Trophoblast cell (in vitro differentiated cells and primary cell): ENCODE data around the gene PREX1.

Experiments
- DNase-seq, 2 donors: peaks; one replicate each; pipeline ENCODE4 v3.0.0-alpha.2; 2016
- H2AFZ ChIP-seq: 2 replicates; pipeline ENCODE4 v1.6.1; 2013; ENCODE audit warnings: low read length, moderate library complexity, mild to moderate bottlenecking; ENCODE audit not compliant: insufficient read depth, poor library complexity
- H2AK5ac ChIP-seq: 2 replicates; pipeline ENCODE4 v1.6.1; 2013; ENCODE audit warnings: mild to moderate bottlenecking, low read length
- H2BK120ac ChIP-seq: 2 replicates; pipeline ENCODE4 v1.6.1; 2013; ENCODE audit warnings: low read length, mild to moderate bottlenecking, moderate library complexity; ENCODE audit not compliant: insufficient read depth, poor library complexity
- H2BK12ac ChIP-seq: 2 replicates; pipeline ENCODE4 v1.6.1; 2013; ENCODE audit warnings: mild to moderate bottlenecking, low read length, moderate library complexity
- H2BK5ac ChIP-seq: 2 replicates; pipeline ENCODE4 v1.6.1; 2013; ENCODE audit warnings: low read length, low read depth, moderate library complexity, mild to moderate bottlenecking; ENCODE audit not compliant: poor library complexity
- H3K14ac ChIP-seq: 2 replicates; pipeline ENCODE4 v1.6.1; 2013; ENCODE audit warnings: mild to moderate bottlenecking, low read length
- H3K18ac ChIP-seq: 2 replicates; pipeline ENCODE4 v1.6.1; 2013; ENCODE audit warnings: mild to moderate bottlenecking, low read length
- H3K23ac ChIP-seq: 2 replicates; pipeline ENCODE4 v1.6.1; 2013; ENCODE audit warnings: low read length
- H3K27ac ChIP-seq: 2 replicates; pipeline ENCODE4 v1.5.1; 2013; ENCODE audit warnings: low read depth, mild to moderate bottlenecking, inconsistent platforms, low read length, moderate library complexity
- H3K27me3 ChIP-seq: 2 replicates; pipeline ENCODE4 v1.6.1; 2013; ENCODE audit warnings: inconsistent platforms, mild to moderate bottlenecking, low read length, moderate library complexity; ENCODE audit not compliant: insufficient read depth
- H3K36me3 ChIP-seq, 2 experiments: 1 replicate in 1 of 2; 2 replicates in 1 of 2; pipeline ENCODE4 v1.6.1; 2013; ENCODE audit warnings: low read length in 2 of 2, mild to moderate bottlenecking in 2 of 2, moderate library complexity in 1 of 2; ENCODE audit not compliant: insufficient read depth in 2 of 2, control insufficient read depth in 1 of 2
- H3K4ac ChIP-seq: 2 replicates; pipeline ENCODE4 v1.6.1; 2013; ENCODE audit warnings: low read depth, mild to moderate bottlenecking, low read length, moderate library complexity
- H3K4me1 ChIP-seq, 2 experiments: 1 replicate in 1 of 2; 2 replicates in 1 of 2; pipeline ENCODE4 v1.6.1; 2013; ENCODE audit warnings: low read length in 2 of 2, mild to moderate bottlenecking in 2 of 2, moderate library complexity in 1 of 2; ENCODE audit not compliant: insufficient read depth in 2 of 2, control insufficient read depth in 1 of 2
- H3K4me2 ChIP-seq: 2 replicates; pipeline ENCODE4 v1.6.1; 2013; ENCODE audit warnings: inconsistent platforms, mild to moderate bottlenecking, low read length, moderate library complexity
- H3K4me3 ChIP-seq: 2 replicates; pipeline ENCODE4 v1.5.1; 2013; ENCODE audit warnings: mild to moderate bottlenecking, low read depth, low read length, inconsistent platforms
- H3K79me1 ChIP-seq: one replicate; pipeline ENCODE4 v1.6.1; 2013; ENCODE audit warnings: low read length
- H3K79me2 ChIP-seq: 2 replicates; pipeline ENCODE4 v1.6.1; 2013; ENCODE audit warnings: low read length, mild to moderate bottlenecking; ENCODE audit not compliant: control insufficient read depth, insufficient read depth, poor library complexity
- H3K9ac ChIP-seq: 2 replicates; pipeline ENCODE4 v1.6.1; 2013; ENCODE audit warnings: mild to moderate bottlenecking, low read length
- H3K9me3 ChIP-seq: 2 replicates; pipeline ENCODE4 v1.6.1; 2013; ENCODE audit warnings: low read depth, mild to moderate bottlenecking, control low read depth, inconsistent platforms, low read length; ENCODE audit not compliant: insufficient read depth
- H4K12ac ChIP-seq: 2 replicates; pipeline ENCODE4 v1.6.1; 2013; ENCODE audit warnings: low read depth, mild to moderate bottlenecking, low read length, moderate library complexity
- H4K8ac ChIP-seq: 2 replicates; pipeline ENCODE4 v1.6.1; 2013; ENCODE audit warnings: low read depth, mild to moderate bottlenecking, low read length, moderate library complexity
- H4K91ac ChIP-seq: one replicate; pipeline ENCODE4 v1.6.1; 2013; ENCODE audit warnings: low read depth, mild to moderate bottlenecking, low read length, moderate library complexity
- WGBS: extraction: QIAGEN DNeasy Blood & Tissue Kit; methylation state at CpG from one replicate; pipeline ENCODE4 v1.1.7; 2013; ENCODE audit warnings: missing lambda C conversion rate; ENCODE audit not compliant: insufficient read length, insufficient coverage; ENCODE audit errors: extremely low coverage; 5-methylcytosine and 5-hydroxymethylcytosine counted together

PREX1 gene

GRCh38 chr20:48717095-48717672 lies 110.6 kb downstream of the PREX1 start:
- Histone ChIP-seq H2AFZ (no peak overlapping the region), H3K4me3 (no peak overlapping the region), H2BK12ac (no peak overlapping the region), H3K9me3 (peaks cover 2% of the 10 kb centered on the region), H2AK5ac (no peak overlapping the region), H4K8ac (no peak overlapping the region), H3K4me1 (no peaks in the 10 kb centered on the region), H3K27ac (no peak overlapping the region), H3K79me1 (no peaks in the 10 kb centered on the region), H3K9ac (no peak overlapping the region), H3K18ac (no peak overlapping the region), H3K36me3 (no peaks in the 10 kb centered on the region), H2BK120ac (no peak overlapping the region), H3K14ac (no peak overlapping the region), H3K23ac (no peak overlapping the region), H3K4me2 (no peak overlapping the region), H3K4ac (no peak overlapping the region), H4K91ac (no peak overlapping the region), H3K27me3 (no peaks in the 10 kb centered on the region), H2BK5ac (no peak overlapping the region), H4K12ac (no peak overlapping the region), H3K79me2 (no peaks in the 10 kb centered on the region)
- WGBS = no CpG with 5 or more reads among the region's 2 CpGs
- no peak for DNase-seq

- H2AFZ ChIP-seq = no peak overlapping the region
- no peak overlapping the region for H2BK12ac ChIP-seq
- peaks cover 4% of the 10 kb centered on the region for H3K9me3 ChIP-seq
- no peak overlapping the region for H3K4me3 ChIP-seq
- H3K27me3 ChIP-seq = no peaks in the 10 kb centered on the region
- no peak overlapping the region for H3K18ac ChIP-seq
- H3K36me3 ChIP-seq = no peaks in the 10 kb centered on the region
- no peaks in the 10 kb centered on the region for H3K79me1 ChIP-seq
- no peaks in the 10 kb centered on the region for H3K4me1 ChIP-seq
- no peak overlapping the region for H4K12ac ChIP-seq
- H3K79me2 ChIP-seq = no peaks in the 10 kb centered on the region
- H4K8ac ChIP-seq = no peak overlapping the region
- H3K23ac ChIP-seq = no peak overlapping the region
- no peak overlapping the region for H3K4ac ChIP-seq
- DNase-seq = no peak
- no peak overlapping the region for H2BK5ac ChIP-seq
- H2AK5ac ChIP-seq = no peak overlapping the region
- H4K91ac ChIP-seq = no peak overlapping the region
- no peak overlapping the region for H3K4me2 ChIP-seq
- no CpG with 5 or more reads among the region's 7 CpGs for WGBS
- H3K9ac ChIP-seq = no peak overlapping the region
- H3K14ac ChIP-seq = no peak overlapping the region
- no peak overlapping the region for H3K27ac ChIP-seq
- H2BK120ac ChIP-seq = no peak overlapping the region
Measured at GRCh38 chr20:48716541-48716940, 111.3 kb downstream of the PREX1 start.

GRCh38 chr20:48716086-48716485 lies 111.7 kb downstream of the PREX1 start:
- Histone ChIP-seq H2BK12ac (no peak overlapping the region), H3K4me2 (no peak overlapping the region), H3K4me3 (no peak overlapping the region), H3K4me1 (no peaks in the 10 kb centered on the region), H4K8ac (no peak overlapping the region), H4K91ac (no peak overlapping the region), H3K9me3 (peaks cover 4% of the 10 kb centered on the region), H2BK120ac (no peak overlapping the region), H2AK5ac (no peak overlapping the region), H3K4ac (no peak overlapping the region), H3K27ac (no peak overlapping the region), H4K12ac (no peak overlapping the region), H3K23ac (no peak overlapping the region), H2AFZ (no peak overlapping the region), H3K36me3 (no peaks in the 10 kb centered on the region), H3K9ac (no peak overlapping the region), H3K79me2 (no peaks in the 10 kb centered on the region), H3K18ac (no peak overlapping the region), H3K79me1 (no peaks in the 10 kb centered on the region), H3K27me3 (no peaks in the 10 kb centered on the region), H3K14ac (no peak overlapping the region), H2BK5ac (no peak overlapping the region)
- no CpG with 5 or more reads among the region's 13 CpGs for WGBS
- no peak for DNase-seq

GRCh38 chr20:48714764-48715163 lies 113.0 kb downstream of the PREX1 start:
- no peak overlapping the region for H4K91ac ChIP-seq
- H3K79me2 ChIP-seq = no peaks in the 10 kb centered on the region
- no CpG with 5 or more reads among the region's 4 CpGs for WGBS
- H3K4me2 ChIP-seq = no peak overlapping the region
- H4K12ac ChIP-seq = no peak overlapping the region
- no peak overlapping the region for H3K27ac ChIP-seq
- H2BK5ac ChIP-seq = no peak overlapping the region
- H3K4me1 ChIP-seq = no peaks in the 10 kb centered on the region
- no peak overlapping the region for H3K4me3 ChIP-seq
- H3K36me3 ChIP-seq = no peaks in the 10 kb centered on the region
- no peaks in the 10 kb centered on the region for H3K27me3 ChIP-seq
- H3K18ac ChIP-seq = no peak overlapping the region
- H3K23ac ChIP-seq = no peak overlapping the region
- H2BK12ac ChIP-seq = no peak overlapping the region
- H3K9me3 ChIP-seq = peaks cover 7% of the 10 kb centered on the region
- H3K4ac ChIP-seq = no peak overlapping the region
- no peak overlapping the region for H3K9ac ChIP-seq
- H2AFZ ChIP-seq = no peak overlapping the region
- no peak overlapping the region for H2AK5ac ChIP-seq
- no peak overlapping the region for H4K8ac ChIP-seq
- no peaks in the 10 kb centered on the region for H3K79me1 ChIP-seq
- no peak overlapping the region for H2BK120ac ChIP-seq
- no peak overlapping the region for H3K14ac ChIP-seq
- DNase-seq = no peak
